HG03064 (cell line): ENCODE measurements around the gene QPRT.
"Not testable (repeated sequence)": the region's sequence is repeated elsewhere in the genome, so short reads cannot be mapped to it uniquely, and the experiment has no call there.

ENCODE experiments used
- ATAC-seq: cut with Tn5 transposase; IDR thresholded peaks from one replicate; pipeline ENCODE4 v1.9.1; 2021; ENCODE audit warnings: low read depth; ENCODE audit not compliant: unreplicated experiment

The QPRT gene

DNA sequence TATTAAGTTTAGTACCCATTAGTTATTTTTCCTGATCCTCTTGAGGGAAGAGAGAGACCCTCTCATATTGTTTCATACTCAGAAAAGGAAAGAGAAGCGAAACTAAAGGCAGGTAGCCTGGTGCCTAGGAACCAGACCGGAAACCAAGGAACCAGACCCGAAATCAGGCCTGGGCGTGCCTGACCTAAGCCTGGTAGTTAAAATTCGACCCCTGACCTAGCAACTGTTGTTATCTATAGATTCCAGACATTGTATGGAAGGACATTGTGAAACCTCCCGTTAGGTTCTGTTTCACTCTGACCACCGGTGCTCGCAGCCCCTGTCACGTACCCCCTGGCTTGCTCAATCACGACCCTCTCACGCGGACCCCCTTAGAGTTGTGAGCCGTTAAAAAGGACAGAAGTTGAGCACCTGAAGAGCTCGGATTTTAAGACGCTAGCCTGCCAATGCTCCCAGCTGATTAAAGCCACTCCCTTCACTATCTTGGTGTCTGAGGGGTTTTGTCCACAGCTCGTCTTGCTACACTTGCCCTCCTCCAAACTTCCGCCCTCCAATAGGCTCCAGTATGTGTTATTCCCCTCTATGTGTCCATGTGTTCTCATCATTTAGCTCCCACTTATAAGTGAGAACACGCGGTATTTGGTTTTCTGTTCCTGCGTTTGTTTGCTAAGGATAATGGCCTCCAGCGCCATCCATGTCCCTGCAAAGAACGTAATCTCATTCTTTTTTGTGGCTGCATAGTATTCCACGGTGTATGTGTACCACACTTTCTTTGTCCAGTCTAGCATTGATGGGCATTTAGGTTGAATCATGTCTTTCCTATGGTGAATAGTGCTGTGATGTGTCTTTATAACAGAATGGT, 10.7 kb downstream of the QPRT start:
- ATAC-seq: not testable (repeated sequence)

DNA sequence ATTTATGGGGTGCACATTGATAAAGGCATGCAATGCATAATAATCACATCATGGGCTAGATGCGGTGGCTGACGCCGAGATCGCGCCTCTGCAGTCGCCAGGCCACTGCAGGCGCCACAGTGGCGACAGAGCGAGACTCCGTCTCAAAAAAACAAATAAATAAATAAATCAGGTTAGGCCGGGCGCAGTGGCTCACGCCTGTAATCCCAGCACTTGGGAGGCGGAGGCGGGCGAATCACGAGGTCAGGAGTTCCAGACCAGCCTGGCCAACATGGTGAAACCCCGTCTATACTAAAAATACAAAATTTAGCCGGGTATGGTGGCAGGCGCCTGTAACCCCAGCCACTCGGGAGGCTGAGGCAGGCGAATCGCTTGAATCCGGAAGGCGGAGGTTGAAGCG, 13.6 kb downstream of the QPRT start:
- ATAC-seq: not testable (repeated sequence)

- no peak for ATAC-seq
Measured at GRCh38 chr16:29694384-29695195, 15.6 kb downstream of the QPRT start.

DNA sequence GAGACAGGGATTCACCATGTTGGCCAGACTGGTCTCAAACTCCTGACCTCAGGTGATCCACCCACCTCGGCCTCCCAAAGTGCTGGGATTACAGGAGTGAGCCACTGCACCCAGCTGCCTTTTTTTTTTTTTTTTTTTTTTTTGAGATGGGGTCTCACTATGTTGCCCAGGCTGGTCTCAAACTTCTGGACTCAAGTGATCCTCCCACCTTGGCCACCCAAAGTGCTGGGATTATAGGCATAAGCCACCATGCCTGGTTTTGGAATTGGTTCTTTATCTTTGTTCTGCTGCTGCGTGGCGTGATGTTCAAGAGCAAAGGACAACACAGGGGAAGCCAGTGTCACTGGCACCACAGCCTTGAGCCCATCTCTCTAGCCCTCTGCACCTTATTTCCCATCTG, 16.7 kb downstream of the QPRT start:
- ATAC-seq: not testable (repeated sequence)

- ATAC-seq: no peak
Measured at GRCh38 chr16:29696881-29697331, 17.9 kb downstream of the QPRT start.

DNA sequence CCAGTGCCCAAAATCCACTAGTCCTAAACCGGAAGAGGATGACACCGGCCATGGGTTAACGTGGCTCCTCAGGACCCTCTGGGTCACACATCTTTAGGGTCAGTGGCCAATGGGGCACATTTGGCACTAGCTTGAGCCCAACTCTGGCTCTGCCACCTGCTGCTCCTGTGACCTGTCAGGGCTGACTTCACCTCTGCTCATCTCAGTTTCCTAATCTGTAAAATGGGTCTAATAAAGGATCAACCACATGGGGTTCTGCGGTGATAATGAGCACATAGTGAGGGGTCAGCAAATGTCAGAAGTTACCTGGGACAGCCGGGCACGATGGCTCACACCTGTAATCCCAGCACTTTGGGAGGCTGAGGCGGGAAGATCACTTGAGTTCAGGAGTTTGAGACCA, 18.4 kb downstream of the QPRT start:
- ATAC-seq: no peak

- no peak for ATAC-seq
Measured at GRCh38 chr16:29698042-29698441, 19.1 kb downstream of the QPRT start.

DNA sequence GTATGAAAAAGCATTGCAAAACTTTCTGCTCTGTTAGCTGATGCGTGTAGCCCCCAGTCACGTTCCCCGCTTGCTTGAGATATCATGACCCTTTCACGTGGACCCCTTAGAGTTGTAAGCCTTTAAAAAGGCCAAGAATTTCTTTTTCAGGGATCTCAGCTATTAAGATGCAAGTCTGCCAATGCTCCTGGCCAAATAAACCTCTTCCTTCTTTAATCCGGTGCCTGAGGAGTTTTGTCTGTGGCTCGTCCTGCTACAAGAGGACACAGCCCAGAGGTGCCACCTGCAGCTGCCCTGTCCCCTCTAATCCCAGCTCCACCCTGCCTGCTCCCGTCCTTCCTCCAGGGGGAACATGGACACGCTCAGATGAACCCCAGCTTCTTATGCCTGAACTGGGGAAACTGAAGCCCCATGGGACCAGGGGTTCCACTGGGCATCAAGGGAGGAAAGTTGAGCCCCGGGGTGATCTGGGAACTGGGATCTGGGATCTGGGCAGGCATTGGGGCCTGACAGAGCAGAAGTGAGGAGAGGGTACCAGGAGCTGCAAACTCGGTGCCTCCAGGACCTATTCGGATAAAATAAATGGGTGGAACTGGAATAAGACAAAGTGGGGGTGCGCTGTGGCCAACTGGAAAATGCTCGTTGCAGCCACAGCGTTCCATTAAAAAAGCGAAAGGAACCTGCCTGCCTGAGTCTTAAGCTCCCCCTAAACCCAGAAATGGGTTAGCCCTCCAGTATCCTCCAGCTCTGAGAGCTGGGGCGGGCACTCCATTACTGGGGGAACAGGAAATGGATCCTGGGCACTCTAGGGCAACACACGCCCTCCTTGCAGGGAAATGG, 19.7 kb downstream of the QPRT start:
- no peak for ATAC-seq

- no peak for ATAC-seq
Measured at GRCh38 chr16:29699324-29700219, 20.6 kb downstream of the QPRT start.

DNA sequence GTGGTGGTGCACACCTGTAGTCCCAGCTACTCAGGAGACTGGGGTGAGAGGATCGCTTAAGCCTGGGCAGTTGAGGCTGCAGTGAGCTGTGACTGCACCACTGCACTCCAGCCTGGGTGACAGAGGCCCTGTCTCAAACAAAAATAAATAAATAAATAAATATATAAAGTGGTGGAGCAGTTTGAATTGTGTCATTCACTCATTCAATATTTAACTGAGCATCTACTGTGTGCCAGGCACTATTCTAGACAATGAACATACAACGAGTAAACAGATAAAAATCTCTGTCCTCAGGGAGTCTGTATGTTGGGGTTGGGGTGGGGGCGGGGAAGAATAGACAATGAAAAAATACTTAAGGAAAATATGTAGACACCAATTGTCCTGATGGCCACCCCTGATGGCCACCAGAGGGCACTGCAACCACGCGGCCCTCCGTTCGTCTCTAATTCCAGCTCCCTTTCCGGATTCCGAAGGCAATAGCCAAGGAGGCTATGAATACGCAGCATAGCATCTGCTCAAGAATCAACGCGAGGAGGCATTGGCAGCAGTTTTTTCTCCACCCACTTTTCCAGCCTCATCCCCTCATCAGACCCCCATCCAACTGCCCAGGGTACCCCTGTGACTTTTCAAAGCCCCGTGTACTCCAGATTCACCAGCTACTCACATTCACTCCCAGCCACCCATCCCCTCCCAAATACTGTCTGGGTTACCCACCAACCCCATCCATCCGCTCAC, 21.4 kb downstream of the QPRT start:
- no peak for ATAC-seq

- no peak for ATAC-seq
Measured at GRCh38 chr16:29701214-29701555, 22.2 kb downstream of the QPRT start.

GRCh38 chr16:29702269-29702668, 23.3 kb downstream of the QPRT start:
- no peak for ATAC-seq

- ATAC-seq: no peak
Measured at GRCh38 chr16:29705030-29705429, 26.1 kb downstream of the QPRT start.

DNA sequence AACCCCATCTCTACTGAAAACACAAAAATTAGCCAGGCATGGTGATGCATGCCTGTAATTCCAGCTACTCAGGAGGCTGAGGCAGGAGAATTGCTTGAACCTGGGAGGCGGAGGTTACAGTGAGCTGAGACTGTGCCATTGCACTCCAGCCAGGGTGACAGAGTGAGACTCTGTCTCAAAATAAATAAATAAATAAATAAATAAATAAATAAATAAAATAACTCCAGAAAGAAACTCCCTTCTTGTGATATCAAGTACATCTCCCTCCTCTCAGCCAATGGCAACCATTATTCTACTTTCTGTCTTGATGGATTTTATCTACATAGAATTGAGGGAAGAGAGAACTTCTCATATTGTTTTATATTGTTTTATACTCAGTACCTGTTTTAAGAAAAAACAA, 28.2 kb downstream of the QPRT start:
- ATAC-seq: not testable (repeated sequence)

DNA sequence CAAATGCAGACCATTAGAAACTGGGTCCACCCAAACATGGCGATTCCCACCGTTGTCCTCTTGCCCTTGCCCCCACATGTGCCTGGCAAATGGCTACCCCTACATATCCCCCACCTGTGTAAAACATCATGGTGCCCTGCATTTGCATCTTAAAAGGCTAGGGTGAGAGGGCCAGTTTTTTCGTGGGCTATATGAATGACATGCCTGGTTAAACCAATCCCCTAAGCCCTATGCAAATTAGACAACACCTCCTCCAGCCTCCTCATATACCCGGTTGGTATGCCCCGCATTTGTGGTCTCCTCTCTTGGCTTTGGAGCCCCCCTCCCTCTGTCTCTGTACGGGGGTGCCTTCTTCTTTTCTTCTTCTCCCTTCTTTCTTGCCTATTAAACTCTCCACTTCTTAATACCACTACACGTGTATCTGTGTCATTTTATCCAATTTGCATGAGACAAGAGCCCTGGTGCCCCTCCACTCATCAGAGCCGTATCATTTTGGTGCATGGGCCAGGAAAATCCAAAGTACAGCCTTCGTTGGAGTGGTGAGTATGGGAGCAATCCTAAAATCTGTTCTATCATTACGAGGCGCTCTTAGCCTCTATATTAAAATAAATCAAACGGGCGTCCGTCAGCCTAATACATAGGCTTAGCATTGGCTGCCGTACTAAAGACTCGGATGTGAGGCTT, 30.1 kb downstream of the QPRT start:
- ATAC-seq: no peak

DNA sequence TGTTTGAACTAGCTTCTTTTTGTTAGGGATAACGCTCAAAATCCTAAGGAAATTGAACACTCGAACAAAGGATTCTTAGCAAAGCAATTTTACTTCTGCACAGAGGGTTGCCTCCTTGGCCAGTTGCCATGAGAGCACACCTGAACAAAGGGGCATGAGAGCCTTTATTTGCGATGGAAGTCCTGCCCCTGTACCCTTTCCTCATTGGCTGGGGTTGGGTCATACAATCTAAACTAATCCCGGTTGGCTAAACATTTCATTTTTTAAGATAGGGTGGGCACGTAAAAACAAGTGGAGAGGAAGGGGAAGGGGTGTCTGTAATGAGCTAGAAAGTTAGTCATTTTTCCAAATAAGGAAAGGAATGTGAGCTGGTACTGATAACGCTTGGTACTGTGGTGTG, 30.7 kb downstream of the QPRT start:
- not testable (repeated sequence) for ATAC-seq

- ATAC-seq: no peak
Measured at GRCh38 chr16:29710227-29711219, 31.5 kb downstream of the QPRT start.
